Subcutaneous adipose tissue (tissue), 4 donors: Measurements from ENCODE around the gene LRRC4B. TPM values are rescaled to one million over a fixed set of nuclear protein-coding genes. Genes with fewer than 3 reads are reported as not detected.

Source experiments
- total RNA-seq, 4 donors: library from RNA; depleted of rRNA; stranded (reverse); fragments of >200 nt; gene quantifications; one replicate each; pipeline ENCODE4 v1.1.0, GENCODE V29; 2016
- TF ChIP-seq, protein P1 (sequence below): fragments of 450-650 bp; IDR thresholded peaks from one replicate; pipeline ENCODE4 v1.5.1; 2016; ENCODE audit warnings: low read depth, mild to moderate bottlenecking, control low read depth, antibody characterized with exemption, moderate library complexity

The LRRC4B gene
- total RNA-seq, 4 donors from 2014 or later: 0.19 to 0.34 (median 0.22) TPM; not detected in 1

DNA sequence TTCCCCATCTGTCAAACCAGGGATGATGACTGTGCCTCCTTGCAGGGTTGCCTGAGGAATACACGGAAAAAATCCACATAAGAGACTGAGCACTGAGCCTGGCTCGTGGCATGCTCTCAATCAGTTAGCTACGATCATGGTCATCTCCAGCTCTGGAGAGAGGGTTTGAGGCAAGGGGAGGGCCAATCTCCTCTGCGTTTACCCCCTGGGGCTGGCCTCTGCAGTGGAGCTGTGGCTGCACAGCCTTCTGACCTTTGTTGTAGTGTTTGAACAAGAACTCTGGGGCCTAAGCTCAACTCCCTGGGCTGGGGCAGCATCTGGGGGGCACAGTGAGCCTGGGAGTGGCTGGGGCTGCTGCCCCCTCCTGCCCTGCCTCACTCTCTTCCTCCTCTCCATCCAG is 5.9 kb downstream of the LRRC4B start:
- TF ChIP-seq, protein P1, sequence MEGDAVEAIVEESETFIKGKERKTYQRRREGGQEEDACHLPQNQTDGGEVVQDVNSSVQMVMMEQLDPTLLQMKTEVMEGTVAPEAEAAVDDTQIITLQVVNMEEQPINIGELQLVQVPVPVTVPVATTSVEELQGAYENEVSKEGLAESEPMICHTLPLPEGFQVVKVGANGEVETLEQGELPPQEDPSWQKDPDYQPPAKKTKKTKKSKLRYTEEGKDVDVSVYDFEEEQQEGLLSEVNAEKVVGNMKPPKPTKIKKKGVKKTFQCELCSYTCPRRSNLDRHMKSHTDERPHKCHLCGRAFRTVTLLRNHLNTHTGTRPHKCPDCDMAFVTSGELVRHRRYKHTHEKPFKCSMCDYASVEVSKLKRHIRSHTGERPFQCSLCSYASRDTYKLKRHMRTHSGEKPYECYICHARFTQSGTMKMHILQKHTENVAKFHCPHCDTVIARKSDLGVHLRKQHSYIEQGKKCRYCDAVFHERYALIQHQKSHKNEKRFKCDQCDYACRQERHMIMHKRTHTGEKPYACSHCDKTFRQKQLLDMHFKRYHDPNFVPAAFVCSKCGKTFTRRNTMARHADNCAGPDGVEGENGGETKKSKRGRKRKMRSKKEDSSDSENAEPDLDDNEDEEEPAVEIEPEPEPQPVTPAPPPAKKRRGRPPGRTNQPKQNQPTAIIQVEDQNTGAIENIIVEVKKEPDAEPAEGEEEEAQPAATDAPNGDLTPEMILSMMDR: no peak

DNA sequence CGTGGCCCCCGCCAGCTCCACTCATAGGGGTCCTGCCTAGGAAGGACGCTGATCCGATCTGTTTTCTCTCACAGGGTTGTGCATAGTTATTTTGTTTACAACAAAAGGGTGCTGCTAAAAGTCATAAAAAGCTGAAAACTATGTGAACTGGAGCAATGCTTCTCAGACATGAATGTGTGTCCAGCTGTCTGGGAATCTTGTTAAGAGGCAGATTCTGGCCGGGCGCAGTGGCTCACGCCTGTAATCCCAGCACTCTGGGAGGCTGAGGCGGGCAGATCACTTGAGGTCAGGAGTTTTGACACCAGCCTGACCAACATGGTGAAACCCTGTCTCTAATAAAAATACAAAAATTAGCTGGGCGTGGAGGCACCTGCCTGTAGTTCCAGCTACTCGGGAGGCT is 8.6 kb downstream of the LRRC4B start:
- TF ChIP-seq, protein P1: no peak

DNA sequence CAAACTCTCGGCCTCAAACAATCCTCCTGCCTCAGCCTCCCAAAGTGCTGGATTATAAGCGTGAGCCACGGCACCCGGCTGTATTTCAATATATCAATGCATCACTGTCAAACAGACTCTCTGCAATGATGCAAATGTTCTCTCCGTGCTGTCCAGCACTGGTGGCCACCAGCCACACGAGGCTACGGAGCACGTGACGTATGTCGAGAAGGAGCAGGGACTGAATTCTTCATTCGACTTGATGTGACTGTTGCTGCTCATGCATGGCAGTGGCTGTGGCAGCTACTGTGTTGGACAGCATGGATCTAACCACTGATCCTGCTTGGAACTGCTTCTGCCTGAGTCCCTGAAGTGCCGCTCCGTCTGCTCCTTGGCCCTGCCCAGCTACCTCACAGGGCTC is 9.8 kb downstream of the LRRC4B start:
- TF ChIP-seq, protein P1: no peak

DNA sequence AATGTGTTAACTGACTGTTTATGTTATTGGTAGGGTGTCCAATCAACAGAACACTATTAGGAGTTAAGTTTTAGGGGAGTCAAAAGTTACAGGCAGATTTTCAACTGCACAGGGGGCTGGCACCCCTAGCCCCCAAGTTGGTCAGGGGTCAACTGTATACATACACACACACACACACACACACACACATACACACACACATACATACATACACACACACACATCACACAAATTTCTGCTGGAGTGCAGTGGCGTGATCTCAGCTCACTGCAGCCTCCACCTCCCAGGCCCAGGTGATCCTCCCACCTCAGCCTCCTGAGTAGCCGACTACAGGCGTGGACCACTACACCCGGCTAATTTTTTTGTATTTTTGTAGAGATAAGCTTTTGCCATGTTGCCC is 10.2 kb downstream of the LRRC4B start:
- TF ChIP-seq, protein P1: no peak

DNA sequence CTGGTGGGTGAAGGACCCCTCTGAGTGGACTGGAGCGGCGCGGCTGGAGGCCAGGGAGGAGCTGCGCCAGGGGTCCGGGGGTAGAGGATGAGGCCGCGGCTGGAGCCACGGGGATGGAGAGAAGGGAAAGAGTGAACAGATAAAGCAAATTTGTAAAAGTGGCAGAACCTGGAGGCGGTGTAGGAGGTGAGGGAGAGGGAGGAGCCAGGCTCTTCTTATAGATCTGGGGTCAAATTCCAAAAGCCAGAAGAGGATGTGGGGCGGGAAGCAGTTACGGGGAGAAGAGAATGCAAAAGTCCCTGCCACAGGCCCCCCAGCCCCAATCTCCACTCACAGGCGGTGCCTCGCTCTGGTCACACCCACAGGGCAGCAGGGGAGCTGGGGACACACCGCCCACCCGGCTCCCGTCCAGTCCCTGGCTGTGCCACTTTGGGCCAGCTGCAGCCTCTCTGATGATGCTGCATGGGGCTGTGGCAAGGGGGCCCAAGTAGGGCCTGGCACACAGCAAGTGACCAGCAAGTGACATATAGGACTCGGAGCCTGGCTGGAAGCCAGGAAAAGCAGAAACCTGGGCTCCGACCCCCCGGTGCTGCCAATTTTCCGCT is 11.1 kb downstream of the LRRC4B start:
- TF ChIP-seq, protein P1: no peak

DNA sequence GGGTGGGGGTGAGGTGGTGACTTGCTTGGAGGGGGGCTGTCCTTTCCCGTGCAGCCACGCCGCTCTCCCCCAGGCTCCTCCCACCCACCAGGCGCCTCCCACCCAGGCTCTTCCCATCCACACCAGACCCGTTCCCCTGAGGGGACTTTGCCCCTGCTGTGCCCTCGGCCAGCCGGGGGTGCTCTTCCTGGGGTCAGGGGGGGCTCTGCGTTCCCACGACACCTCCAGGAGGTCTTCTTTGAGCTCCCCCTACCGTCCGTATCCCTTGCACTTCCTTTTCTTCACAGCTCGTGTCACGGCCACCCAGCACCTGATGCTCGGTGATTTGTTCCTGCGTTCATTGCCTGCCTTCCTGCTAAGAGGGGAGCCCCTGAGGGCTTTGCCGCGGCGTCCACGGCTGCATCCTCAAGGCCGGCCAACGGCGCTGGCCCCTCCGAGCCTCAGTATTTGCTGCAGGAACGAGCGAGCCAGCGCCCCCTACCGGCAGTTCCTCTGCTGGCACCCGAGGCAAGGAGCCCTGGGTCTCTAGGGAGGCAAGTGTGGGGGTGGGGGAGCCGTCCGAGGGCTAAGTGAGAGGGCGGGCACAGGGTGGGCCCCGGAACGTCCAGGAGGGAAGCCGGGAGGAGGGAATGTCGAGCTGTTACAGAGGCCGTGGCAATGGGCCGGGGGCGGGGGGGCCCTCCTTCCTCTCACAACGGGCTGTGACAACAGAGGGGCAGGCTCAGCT is 11.8 kb downstream of the LRRC4B start:
- TF ChIP-seq, protein P1: no peak

DNA sequence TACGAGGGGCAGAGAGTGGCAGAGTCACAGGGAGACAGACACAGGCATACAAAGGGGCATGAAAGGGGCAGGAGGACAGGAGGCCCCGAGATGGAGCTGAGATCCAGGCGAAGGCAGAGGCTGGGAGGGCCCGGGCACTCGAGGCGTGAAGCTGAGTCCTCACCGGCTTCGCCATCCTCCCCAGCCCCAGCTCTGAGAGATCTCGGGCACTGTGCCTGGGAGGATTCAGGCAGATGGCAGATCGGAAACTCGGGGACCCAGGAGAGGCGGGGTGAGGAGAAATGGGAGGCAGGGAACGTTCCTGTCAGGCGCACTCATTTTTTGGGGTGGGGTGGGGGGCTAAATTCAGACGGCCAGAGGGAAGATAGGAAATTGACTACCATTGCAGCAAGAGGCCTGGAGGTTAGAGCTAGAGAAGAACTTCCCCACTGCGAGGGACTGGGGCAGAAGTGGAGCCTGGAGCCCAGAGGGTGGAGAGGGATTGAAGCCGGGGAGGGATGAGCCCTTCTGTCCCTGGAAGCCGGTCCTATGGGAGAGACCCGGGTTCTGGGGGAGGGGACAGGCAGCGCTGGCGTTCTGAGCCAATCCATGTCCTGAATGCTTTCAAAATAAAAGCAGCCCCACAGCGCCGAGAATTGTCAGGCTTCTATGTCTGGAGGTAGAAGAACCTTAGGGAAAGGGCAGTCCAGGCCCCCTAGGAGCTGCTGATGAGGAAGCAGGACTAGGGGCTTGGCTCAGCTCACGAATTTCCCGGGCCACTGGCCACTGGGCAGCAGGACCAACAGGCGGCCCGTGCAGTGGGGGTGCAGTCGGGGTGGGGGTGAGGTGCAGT is 12.6 kb downstream of the LRRC4B start:
- TF ChIP-seq, protein P1: no peak
